GM12878 (cell line): ENCODE data around the gene TCF12. TPM values are rescaled to one million over a fixed set of nuclear protein-coding genes. Genes with fewer than 3 reads are reported as not detected.

ENCODE experiments used
- ATAC-seq: fragments of 200-7000 bp; cut with Tn5 transposase; 3 replicates; pipeline ENCODE4 v1.9.1; 2020; ENCODE audit warnings: mild to moderate bottlenecking, moderate library complexity
- BruUV-seq: library from RNA; stranded (reverse); fragments of 400-500 nt; replicated peaks from 2 replicates; lab custom pipeline; 2021; lab: Mats Ljungman, UMichigan
- CTCF ChIA-PET: fragments of 300-600 bp; sonication (Branson Sonifier 250); formaldehyde crosslinking; extraction: SDS; loops from one replicate; lab custom pipeline; 2021; ENCODE audit warnings: inconsistent platforms; lab: Yijun Ruan, JAX
- POLR2A ChIA-PET: fragments of 350-600 bp; formaldehyde crosslinking; extraction: SDS; loops from one replicate; lab custom pipeline; 2021; ENCODE audit warnings: inconsistent platforms; lab: Charles Lee
- RAD21 ChIA-PET: fragments of 300-600 bp; sonication (Branson Sonifier 250); formaldehyde crosslinking; loops from one replicate; lab custom pipeline; 2023; ENCODE audit warnings: antibody characterized with exemption; ENCODE audit not compliant: unreplicated experiment; lab: Charles Lee
- SMC1A ChIA-PET: fragments of 300-600 bp; sonication (Branson Sonifier 250); formaldehyde crosslinking; loops from one replicate; lab custom pipeline; 2023; ENCODE audit not compliant: unreplicated experiment, uncharacterized antibody; lab: Charles Lee
- DNase-seq: peaks from one replicate; pipeline ENCODE4 v3.0.0-alpha.2; 2011; ENCODE audit warnings: low read depth, low spot score
- FAIRE-seq: peaks from 3 replicates; lab custom pipeline; 2011; peaks lifted over from hg19 to GRCh38; lab: Jason Lieb, UNC
- H2AFZ ChIP-seq: 2 replicates; pipeline ENCODE4 v1.6.0; 2011; ENCODE audit warnings: low read depth, low read length, control low read depth; ENCODE audit not compliant: control insufficient read depth
- H3K27ac ChIP-seq: 2 replicates; pipeline ENCODE4 v1.5.1; 2011; ENCODE audit warnings: control low read depth; ENCODE audit not compliant: control insufficient read depth, insufficient read depth
- H3K27me3 ChIP-seq, 2 experiments: replicated peaks in 1 of 2; 2 replicates each; pipeline versions ENCODE4 v1.6.0 to v1.6.1; 2011; ENCODE audit warnings: low read length in 1 of 2; ENCODE audit not compliant: control insufficient read depth in 2 of 2, insufficient read depth in 2 of 2
- H3K36me3 ChIP-seq, 2 experiments: 2 replicates each; pipeline ENCODE4 v1.5.1; 2011; ENCODE audit warnings: low read length in 1 of 2; ENCODE audit not compliant: control insufficient read depth in 2 of 2, insufficient read depth in 2 of 2
- H3K4me1 ChIP-seq: 2 replicates; pipeline ENCODE4 v1.6.1; 2011; ENCODE audit warnings: mild to moderate bottlenecking, low read length, moderate library complexity, mixed read lengths; ENCODE audit not compliant: control insufficient read depth, insufficient read depth
- H3K4me2 ChIP-seq: 2 replicates; pipeline ENCODE4 v1.6.0; 2011; ENCODE audit warnings: control low read depth; ENCODE audit not compliant: control insufficient read depth, insufficient read depth
- H3K4me3 ChIP-seq: fragments of 200-600 bp; sonication (generic); 2 replicates; pipeline ENCODE4 v1.5.1; 2016
- H3K79me2 ChIP-seq: 2 replicates; pipeline ENCODE4 v1.6.0; 2011; ENCODE audit warnings: low read length; ENCODE audit not compliant: control insufficient read depth, insufficient read depth
- H3K9ac ChIP-seq: 2 replicates; pipeline ENCODE4 v1.8.0; 2011; ENCODE audit warnings: low read length, control low read depth, mixed read lengths; ENCODE audit not compliant: control insufficient read depth, insufficient read depth
- H3K9me3 ChIP-seq: replicated peaks from 3 replicates; pipeline ENCODE4 v1.5.1; 2011; ENCODE audit warnings: mild to moderate bottlenecking, low read length; ENCODE audit not compliant: control insufficient read depth, insufficient read depth
- H4K20me1 ChIP-seq: 2 replicates; pipeline ENCODE4 v1.6.0; 2011; ENCODE audit not compliant: control insufficient read depth, insufficient read depth
- BRCA1 ChIP-seq: IDR thresholded peaks from 2 replicates; pipeline ENCODE4 v1.6.1; 2011; ENCODE audit warnings: low read depth, low read length, improper control_type of control experiment
- EGR1 ChIP-seq, 2 experiments: IDR thresholded peaks; 1 replicate in 1 of 2; 2 replicates in 1 of 2; pipeline ENCODE4 v1.6.1; 2011 to 2012; ENCODE audit warnings: low read depth in 2 of 2, low read length in 2 of 2, borderline replicate concordance in 1 of 2, mild to moderate bottlenecking in 1 of 2, moderate library complexity in 1 of 2
- EP300 ChIP-seq, 2 experiments: fragments of 150-350 bp in 1 of 2; IDR thresholded peaks; 2 replicates each; pipeline ENCODE4 v1.6.1; 2011 to 2012; ENCODE audit warnings: low read depth in 2 of 2, low read length in 2 of 2, borderline replicate concordance in 1 of 2, improper control_type of control experiment in 1 of 2, inconsistent platforms in 1 of 2; ENCODE audit not compliant: control insufficient read depth in 1 of 2
- IRF4 ChIP-seq: IDR thresholded peaks from 2 replicates; pipeline ENCODE4 v1.6.1; 2011; ENCODE audit warnings: low read depth, low read length
- RAD51 ChIP-seq: fragments of 450-650 bp; IDR thresholded peaks from 2 replicates; pipeline ENCODE4 v1.6.1; 2016; ENCODE audit warnings: moderate library complexity, mild to moderate bottlenecking, inconsistent platforms
- RELA ChIP-seq: fragments of 450-650 bp; IDR thresholded peaks from 2 replicates; pipeline ENCODE4 v1.8.0; 2014; ENCODE audit warnings: borderline replicate concordance; ENCODE audit not compliant: partially characterized antibody
- RUNX3 ChIP-seq: IDR thresholded peaks from 2 replicates; pipeline ENCODE4 v1.6.1; 2012; ENCODE audit warnings: low read length, inconsistent platforms
- SMAD1 ChIP-seq: fragments of 450-650 bp; IDR thresholded peaks from 2 replicates; pipeline ENCODE4 v1.6.1; 2018; ENCODE audit warnings: mild to moderate bottlenecking, low read depth; ENCODE audit not compliant: partially characterized antibody
- WGBS: methylation state at CpG from one replicate; pipeline ENCODE4 v1.1.6; 2016; ENCODE audit warnings: low lambda C conversion rate; ENCODE audit not compliant: insufficient replicate concordance, insufficient coverage; ENCODE audit errors: missing lambda C conversion rate; 5-methylcytosine and 5-hydroxymethylcytosine counted together
- in situ Hi-C: fragments of 300-500 bp; cut with MboI; formaldehyde crosslinking; loops from 9 replicates; pipeline ENCODE4 v1.14.3; 2018; ENCODE audit warnings: mixed read lengths
- intact Hi-C: fragments of 100-400 bp; cut with micrococcal nuclease; formaldehyde crosslinking; loops from one replicate; pipeline ENCODE4 v1.14.2; 2022; ENCODE audit not compliant: unreplicated experiment
- polyA plus RNA-seq, 11 experiments: library from polyadenylated mRNA; depleted of rRNA in 4 of 11; unstranded in 6 of 11; stranded (reverse) in 5 of 11; fragments of >200 nt; fragmentation: Nextera tagmentation in 4 of 11; fragmentation: Illumina TruSeq in 1 of 11; extraction: Ambion mirVana in 4 of 11; extraction: Trizol in 1 of 11; gene quantifications; 1 replicate in 1 of 11; 2 replicates in 10 of 11; pipeline versions ENCODE4 v1.2.1 to v1.2.3, GENCODE V29; 2011 to 2016; ENCODE audit warnings: inconsistent platforms in 2 of 11, missing spikeins in 2 of 11, low read depth in 1 of 11
- total RNA-seq, 4 experiments: library from RNA; depleted of rRNA in 3 of 4; stranded (reverse); fragments of >200 nt in 3 of 4; fragmentation: Illumina TruSeq in 1 of 4; extraction: Trizol in 1 of 4; gene quantifications; 2 replicates each; pipeline versions ENCODE4 v1.2.1 to v1.2.3, GENCODE V29; 2013 to 2021
- TF ChIP-seq, protein P1 (sequence below): fragments of 150-350 bp; IDR thresholded peaks from 2 replicates; pipeline ENCODE4 v1.6.1; 2014; ENCODE audit warnings: mild to moderate bottlenecking, low read depth, low read length
- TF ChIP-seq, protein P2 (sequence below): fragments of 450-650 bp; formaldehyde crosslinking; IDR thresholded peaks from 2 replicates; pipeline ENCODE4 v1.4.0; 2022; ENCODE audit warnings: mild to moderate bottlenecking, moderate library complexity

Gene TCF12
- total and polyA plus RNA-seq, 10 of the 15 experiments (the other 5 are each of a cell fraction or from before 2014, with no cell fraction given): 8.2 to 70.9 (median 49.5) TPM

DNA sequence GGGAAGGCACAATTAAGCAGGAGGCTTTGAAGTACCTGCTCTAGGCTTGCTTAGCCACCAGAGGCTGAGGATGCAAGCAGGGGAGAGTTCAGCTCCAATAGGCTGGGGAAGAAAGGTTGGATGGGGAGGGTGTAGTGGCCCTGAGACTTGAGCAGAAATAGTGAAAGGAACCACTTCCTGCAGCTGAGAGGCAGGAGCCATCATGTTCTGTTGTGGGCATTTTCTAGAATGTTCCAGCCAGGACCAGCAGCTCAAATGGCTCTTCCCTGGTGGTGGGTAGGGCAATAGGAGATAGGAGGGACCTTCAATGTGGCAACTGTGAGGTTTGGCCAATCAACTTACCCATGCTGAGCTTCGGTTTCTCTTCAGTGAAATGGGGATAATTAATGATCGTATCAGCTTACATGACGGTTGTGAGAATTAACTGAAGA lies 378.7 kb downstream of the TCF12 start:
- Histone ChIP-seq H3K79me2 (peaks cover 18% of the 10 kb centered on the region), H4K20me1 (no peaks in the 10 kb centered on the region), H3K9me3 (no peaks in the 10 kb centered on the region), H3K9ac (no peak overlapping the region), H3K27ac (0 out of 2 replicates have a peak overlapping the region, but pooled peaks have one; percentile 1), H2AFZ (no peak overlapping the region), H3K4me2 (no peak overlapping the region), H3K27me3 (no peaks in the 10 kb centered on the region), H3K4me3 (no peak overlapping the region), H3K4me1 (peaks cover 34% of the 10 kb centered on the region), H3K36me3 (no peaks in the 10 kb centered on the region)
- RAD21 ChIA-PET: interaction anchor here (1.5 to 1.6 kb wide), 2 partner anchors 9 to 12 kb away, joined by 7 to 10 read pairs; no protein-coding TSS in a partner anchor
- TF ChIP-seq, protein P1, sequence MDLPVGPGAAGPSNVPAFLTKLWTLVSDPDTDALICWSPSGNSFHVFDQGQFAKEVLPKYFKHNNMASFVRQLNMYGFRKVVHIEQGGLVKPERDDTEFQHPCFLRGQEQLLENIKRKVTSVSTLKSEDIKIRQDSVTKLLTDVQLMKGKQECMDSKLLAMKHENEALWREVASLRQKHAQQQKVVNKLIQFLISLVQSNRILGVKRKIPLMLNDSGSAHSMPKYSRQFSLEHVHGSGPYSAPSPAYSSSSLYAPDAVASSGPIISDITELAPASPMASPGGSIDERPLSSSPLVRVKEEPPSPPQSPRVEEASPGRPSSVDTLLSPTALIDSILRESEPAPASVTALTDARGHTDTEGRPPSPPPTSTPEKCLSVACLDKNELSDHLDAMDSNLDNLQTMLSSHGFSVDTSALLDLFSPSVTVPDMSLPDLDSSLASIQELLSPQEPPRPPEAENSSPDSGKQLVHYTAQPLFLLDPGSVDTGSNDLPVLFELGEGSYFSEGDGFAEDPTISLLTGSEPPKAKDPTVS: peak; percentile 85; the same call in 1 of the 2 replicates
- TF ChIP-seq IRF4 (no peak), RUNX3 (0 out of 2 replicates have a peak, but pooled peaks have one; percentile 13)
- SMC1A ChIA-PET: interaction anchor here (0.6 to 1.9 kb wide), 5 partner anchors 11 to 151 kb away, joined by 3 to 6 read pairs (median 3); no protein-coding TSS in a partner anchor
- in situ Hi-C loops: no loop called here
- POLR2A ChIA-PET: interaction anchor here (0.7 kb wide), 1 partner anchor 10 kb away, joined by 4 read pairs; no protein-coding TSS in a partner anchor
- intact Hi-C loops: no loop called here
- CTCF ChIA-PET: interaction anchor here (0.9 to 3.1 kb wide), 4 partner anchors 9 to 150 kb away, joined by 3 to 12 read pairs (median 5); no protein-coding TSS in a partner anchor
- FAIRE-seq: no peak
- no peak for ATAC-seq
- no TSS peak for BruUV-seq
- 94% methylated on average over 3 of the region's 3 CpGs for WGBS
- DNase-seq: no peak

DNA sequence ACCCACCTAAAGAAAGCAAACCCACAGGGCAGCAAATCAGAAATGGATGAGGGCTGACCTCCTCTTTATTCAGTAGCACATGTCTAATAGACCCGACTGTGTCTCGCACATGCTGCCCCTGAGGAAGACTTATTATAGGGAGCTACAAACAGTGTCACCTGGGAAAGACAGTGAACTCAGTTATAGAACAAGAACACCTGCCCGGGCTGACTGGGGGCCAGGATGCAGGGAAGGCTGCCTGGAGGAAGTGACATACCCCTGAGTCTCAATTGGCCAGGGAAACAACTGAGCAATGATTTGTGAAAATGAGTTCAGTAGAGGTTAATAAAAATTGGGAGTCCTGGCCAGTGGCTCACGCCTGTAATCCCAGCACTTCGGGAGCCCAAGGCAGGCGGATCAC lies 379.2 kb downstream of the TCF12 start:
- H3K27me3 ChIP-seq: no peaks in the 10 kb centered on the region
- BruUV-seq: no TSS peak
- ChIA-PET SMC1A (interaction anchor here (1.1 to 1.9 kb wide), 3 partner anchors 11 to 108 kb away, joined by 3 to 6 read pairs (median 4); no protein-coding TSS in a partner anchor), POLR2A (interaction anchor here (0.6 kb wide), 1 partner anchor 182 kb away, joined by 4 read pairs; no protein-coding TSS in a partner anchor), RAD21 (interaction anchor here (1.5 to 1.6 kb wide), 2 partner anchors 10 to 12 kb away, joined by 7 to 10 read pairs; no protein-coding TSS in a partner anchor), CTCF (interaction anchor here (0.9 to 3.1 kb wide), 3 partner anchors 9 to 36 kb away, joined by 3 to 12 read pairs (median 5); no protein-coding TSS in a partner anchor)
- H3K79me2 ChIP-seq: peaks cover 23% of the 10 kb centered on the region
- intact Hi-C loops: no loop called here
- H4K20me1 ChIP-seq: no peaks in the 10 kb centered on the region
- no peak overlapping the region for H3K4me3 ChIP-seq
- in situ Hi-C loops: no loop called here
- no peaks in the 10 kb centered on the region for H3K36me3 ChIP-seq
- no peak overlapping the region for H3K9ac ChIP-seq
- no peak overlapping the region for H2AFZ ChIP-seq
- H3K4me1 ChIP-seq: peaks cover 34% of the 10 kb centered on the region
- 0 out of 2 replicates have a peak overlapping the region, but pooled peaks have one; percentile 1 for H3K27ac ChIP-seq
- WGBS: 90% methylated on average over 6 of the region's 6 CpGs
- FAIRE-seq (no peak), DNase-seq (no peak), ATAC-seq (no peak)
- no peaks in the 10 kb centered on the region for H3K9me3 ChIP-seq
- no peak overlapping the region for H3K4me2 ChIP-seq
- TF ChIP-seq, protein P2, sequence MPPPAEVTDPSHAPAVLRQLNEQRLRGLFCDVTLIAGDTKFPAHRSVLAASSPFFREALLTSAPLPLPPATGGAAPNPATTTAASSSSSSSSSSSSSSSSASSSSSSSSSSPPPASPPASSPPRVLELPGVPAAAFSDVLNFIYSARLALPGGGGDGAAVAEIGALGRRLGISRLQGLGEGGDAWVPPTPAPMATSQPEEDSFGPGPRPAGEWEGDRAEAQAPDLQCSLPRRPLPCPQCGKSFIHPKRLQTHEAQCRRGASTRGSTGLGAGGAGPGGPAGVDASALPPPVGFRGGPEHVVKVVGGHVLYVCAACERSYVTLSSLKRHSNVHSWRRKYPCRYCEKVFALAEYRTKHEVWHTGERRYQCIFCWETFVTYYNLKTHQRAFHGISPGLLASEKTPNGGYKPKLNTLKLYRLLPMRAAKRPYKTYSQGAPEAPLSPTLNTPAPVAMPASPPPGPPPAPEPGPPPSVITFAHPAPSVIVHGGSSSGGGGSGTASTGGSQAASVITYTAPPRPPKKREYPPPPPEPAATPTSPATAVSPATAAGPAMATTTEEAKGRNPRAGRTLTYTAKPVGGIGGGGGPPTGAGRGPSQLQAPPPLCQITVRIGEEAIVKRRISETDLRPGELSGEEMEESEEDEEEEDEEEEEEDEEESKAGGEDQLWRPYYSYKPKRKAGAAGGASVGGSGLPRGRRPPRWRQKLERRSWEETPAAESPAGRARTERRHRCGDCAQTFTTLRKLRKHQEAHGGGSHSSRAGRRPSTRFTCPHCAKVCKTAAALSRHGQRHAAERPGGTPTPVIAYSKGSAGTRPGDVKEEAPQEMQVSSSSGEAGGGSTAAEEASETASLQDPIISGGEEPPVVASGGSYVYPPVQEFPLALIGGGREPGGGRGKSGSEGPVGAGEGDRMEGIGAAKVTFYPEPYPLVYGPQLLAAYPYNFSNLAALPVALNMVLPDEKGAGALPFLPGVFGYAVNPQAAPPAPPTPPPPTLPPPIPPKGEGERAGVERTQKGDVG: no peak
- TF ChIP-seq RELA (no peak), EP300 (IDR thresholded peaks at IDR 0.05; ENCODE audit: borderline replicate concordance in 1 of 2, control insufficient read depth in 1 of 2, low read depth in 2 of 2, low read length in 2 of 2) (no peak), EGR1 (IDR thresholded peaks at IDR 0.05; ENCODE audit: borderline replicate concordance in 1 of 2, low read depth in 2 of 2, low read length in 2 of 2) (no peak), RUNX3 (no peak), SMAD1 (no peak), RAD51 (no peak), BRCA1 (no peak)
